H4 (cell line): Measurements from ENCODE around the gene TXN2. TPM values are rescaled to one million over a fixed set of nuclear protein-coding genes. Genes with fewer than 3 reads are reported as not detected.
A peak's percentile ranks its signal among the peaks of the same experiment; 100 is the strongest.
"Not testable (repeated sequence)": the region's sequence is repeated elsewhere in the genome, so short reads cannot be mapped to it uniquely, and the experiment has no call there.

Experiments
- DNase-seq: peaks from one replicate; pipeline ENCODE4 v3.0.0-alpha.2; 2015; ENCODE audit warnings: low spot score
- total RNA-seq: library from RNA; depleted of rRNA; stranded (reverse); fragments of >200 nt; shearing (Covaris generic); gene quantifications from 2 replicates; pipeline ENCODE4 v1.2.3, GENCODE V29; 2014; rRNA removed

The TXN2 gene
- total RNA-seq, 1 experiment from 2014 or later: 15.6 TPM

- no peak for DNase-seq
These were observed 49.5 kb downstream of the TXN2 start for GRCh38 chr22:36431977-36432376.

GRCh38 chr22:36430863-36431262 is 50.6 kb downstream of the TXN2 start:
- DNase-seq: no peak

- DNase-seq: not testable (repeated sequence)
These were observed 53.5 kb downstream of the TXN2 start for GRCh38 chr22:36427952-36428351.

- DNase-seq: no peak
These were observed 55.4 kb downstream of the TXN2 start for GRCh38 chr22:36425977-36426523.

- no peak for DNase-seq
These were observed 56.4 kb downstream of the TXN2 start for GRCh38 chr22:36424901-36425579.

- not testable (repeated sequence) for DNase-seq
These were observed 57.0 kb downstream of the TXN2 start for GRCh38 chr22:36424466-36424865.

- peak; percentile 84 for DNase-seq
These were observed 57.7 kb downstream of the TXN2 start for GRCh38 chr22:36423461-36424404.

- DNase-seq: no peak
These were observed 59.0 kb downstream of the TXN2 start for GRCh38 chr22:36422287-36423014.

- no peak for DNase-seq
These were observed 61.2 kb downstream of the TXN2 start for GRCh38 chr22:36419912-36420882.

- peak; percentile 90 for DNase-seq
These were observed 62.1 kb downstream of the TXN2 start for GRCh38 chr22:36419177-36419911.

- DNase-seq: peak; percentile 90
These were observed 64.2 kb downstream of the TXN2 start for GRCh38 chr22:36417281-36417686.

Other genes starting within 250 kb of the TXN2 start
- gene APOL2, start 242.1 kb downstream of the TXN2 start, total RNA-seq: 31.6 and 44.0 TPM in 2 replicates
- 27.5 and 33.3 TPM in 2 replicates for gene APOL1, start 228.5 kb downstream of the TXN2 start, total RNA-seq
- 57.5 and 82.9 TPM in 2 replicates for gene MYH9, start 93.7 kb downstream of the TXN2 start, total RNA-seq
- gene FOXRED2, start 25.4 kb upstream of the TXN2 start, total RNA-seq: 17.8 and 21.6 TPM in 2 replicates
- 320 and 353 TPM in 2 replicates for gene EIF3D, start 47.5 kb upstream of the TXN2 start, total RNA-seq
- not detected in 2 replicates for gene CACNG2, start 222.1 kb upstream of the TXN2 start, total RNA-seq